NB4 (cell line): Measurements from ENCODE around the gene SPTBN2.

Experiments
- CTCF ChIP-seq: IDR thresholded peaks from one replicate; pipeline ENCODE4 v1.5.1; 2012; ENCODE audit warnings: low read depth, low read length
- MAX ChIP-seq: IDR thresholded peaks from 2 replicates; pipeline ENCODE4 v1.6.1; 2011; ENCODE audit warnings: low read depth, low read length
- POLR2A ChIP-seq: IDR thresholded peaks from 2 replicates; pipeline ENCODE4 v1.6.1; 2011; ENCODE audit warnings: mild to moderate bottlenecking; ENCODE audit not compliant: insufficient read length; ENCODE audit errors: extremely low read depth

- no peak for TF ChIP-seq CTCF
- no peak for TF ChIP-seq POLR2A
- TF ChIP-seq MAX = no peak
Measured at GRCh38 chr11:66747480-66747879, 18.5 kb upstream of the SPTBN2 start.
